Measurements from ENCODE around the gene SURF4.
"Not testable (repeated sequence)": the region's sequence is repeated elsewhere in the genome, so short reads cannot be mapped to it uniquely, and the experiment has no call there.

SURF4 gene

GRCh38 chr9:133331641-133332380 lies 44.0 kb downstream of the SURF4 start:
- Histone ChIP-seq H3K36me3 (ENCODE audit: control insufficient read depth, insufficient read depth, low read length) (peaks cover 52% of the 10 kb centered on the region), H3K27me3 (ENCODE audit: control insufficient read depth, insufficient read depth, low read length) (no peaks in the 10 kb centered on the region), H3K27ac (ENCODE audit: low read depth, low read length) (no peak overlapping the region), H3K4me3 (ENCODE audit: low read depth, low read length) (no peak overlapping the region), H3K4me1 (ENCODE audit: control insufficient read depth, insufficient read depth, low read length) (peaks cover 17% of the 10 kb centered on the region), H3K9me3 (ENCODE audit: control insufficient read depth, insufficient read depth, low read depth, low read length) (no peaks in the 10 kb centered on the region), H3K9ac (ENCODE audit: low read length) (no peak overlapping the region)

GRCh38 chr9:133331221-133331620 lies 44.6 kb downstream of the SURF4 start:
- no peak overlapping the region for H3K9ac ChIP-seq (ENCODE audit: low read length)
- H3K9me3 ChIP-seq (ENCODE audit: control insufficient read depth, insufficient read depth, low read depth, low read length): no peaks in the 10 kb centered on the region
- no peak overlapping the region for H3K27ac ChIP-seq (ENCODE audit: low read depth, low read length)
- no peaks in the 10 kb centered on the region for H3K27me3 ChIP-seq (ENCODE audit: control insufficient read depth, insufficient read depth, low read length)
- H3K4me3 ChIP-seq (ENCODE audit: low read depth, low read length): no peak overlapping the region
- peaks cover 52% of the 10 kb centered on the region for H3K36me3 ChIP-seq (ENCODE audit: control insufficient read depth, insufficient read depth, low read length)
- peaks cover 14% of the 10 kb centered on the region for H3K4me1 ChIP-seq (ENCODE audit: control insufficient read depth, insufficient read depth, low read length)

- H3K27ac ChIP-seq (ENCODE audit: low read depth, low read length); H3K9ac ChIP-seq (ENCODE audit: low read length); H3K9me3 ChIP-seq (ENCODE audit: control insufficient read depth, insufficient read depth, low read depth, low read length); H3K27me3 ChIP-seq (ENCODE audit: control insufficient read depth, insufficient read depth, low read length); H3K4me3 ChIP-seq (ENCODE audit: low read depth, low read length): not testable (repeated sequence)
- Histone ChIP-seq H3K36me3 (ENCODE audit: control insufficient read depth, insufficient read depth, low read length) (peaks cover 48% of the 10 kb centered on the region), H3K4me1 (ENCODE audit: control insufficient read depth, insufficient read depth, low read length) (peaks cover 11% of the 10 kb centered on the region)
Observed at GRCh38 chr9:133329306-133330156, 46.3 kb downstream of the SURF4 start.

DNA sequence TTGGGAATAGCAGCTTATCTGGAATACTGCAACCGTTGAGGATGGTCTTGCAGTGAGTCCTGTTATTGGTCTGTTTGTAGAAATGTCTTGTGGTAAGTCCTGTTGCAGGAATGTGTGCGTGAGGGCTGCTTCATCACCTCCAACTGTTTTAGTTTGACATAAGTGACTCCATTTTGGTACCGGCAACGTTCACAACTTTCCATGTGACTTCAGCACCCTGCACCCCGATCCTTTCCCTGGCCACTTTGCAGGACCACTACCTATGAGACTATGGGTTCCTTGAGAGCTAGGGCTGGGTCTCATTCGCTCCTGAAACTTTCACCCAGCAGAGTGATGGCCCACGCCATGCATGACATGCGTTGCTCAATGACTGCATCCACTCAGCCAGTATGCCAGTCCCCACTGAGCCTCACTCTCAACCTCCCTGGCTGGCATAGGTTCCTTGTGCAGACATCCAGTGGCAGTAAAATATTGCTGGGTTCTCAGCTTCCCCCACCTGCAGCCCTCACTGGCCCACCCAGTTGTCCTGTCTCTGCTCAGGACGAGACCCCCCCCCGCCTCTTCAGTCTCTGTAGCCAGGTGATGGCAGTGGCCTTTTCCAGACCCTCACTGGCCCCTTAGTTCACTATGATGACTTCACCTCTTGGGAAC lies 47.9 kb downstream of the SURF4 start:
- no peaks in the 10 kb centered on the region for H3K27me3 ChIP-seq (ENCODE audit: control insufficient read depth, insufficient read depth, low read length)
- no peak overlapping the region for H3K27ac ChIP-seq (ENCODE audit: low read depth, low read length)
- no peak overlapping the region for H3K9ac ChIP-seq (ENCODE audit: low read length)

GRCh38 chr9:133327021-133327420 lies 48.8 kb downstream of the SURF4 start:
- H3K9ac ChIP-seq (ENCODE audit: low read length); H3K27ac ChIP-seq (ENCODE audit: low read depth, low read length); H3K27me3 ChIP-seq (ENCODE audit: control insufficient read depth, insufficient read depth, low read length); H3K4me1 ChIP-seq (ENCODE audit: control insufficient read depth, insufficient read depth, low read length); H3K4me3 ChIP-seq (ENCODE audit: low read depth, low read length): not testable (repeated sequence)
- peaks cover 14% of the 10 kb centered on the region for H3K9me3 ChIP-seq (ENCODE audit: control insufficient read depth, insufficient read depth, low read depth, low read length)
- peaks cover 23% of the 10 kb centered on the region for H3K36me3 ChIP-seq (ENCODE audit: control insufficient read depth, insufficient read depth, low read length)

More for the DNA sequence above, 47.9 kb downstream of the SURF4 start:
- Histone ChIP-seq H3K4me1 (ENCODE audit: control insufficient read depth, insufficient read depth, low read length) (no peaks in the 10 kb centered on the region), H3K4me3 (ENCODE audit: low read depth, low read length) (no peak overlapping the region), H3K9me3 (ENCODE audit: control insufficient read depth, insufficient read depth, low read depth, low read length) (peaks cover 14% of the 10 kb centered on the region), H3K36me3 (ENCODE audit: control insufficient read depth, insufficient read depth, low read length) (peaks cover 33% of the 10 kb centered on the region)

GRCh38 chr9:133323991-133324703 lies 51.7 kb downstream of the SURF4 start:
- Histone ChIP-seq H3K9me3 (ENCODE audit: control insufficient read depth, insufficient read depth, low read depth, low read length) (peaks cover 14% of the 10 kb centered on the region), H3K27ac (ENCODE audit: low read depth, low read length) (no peak overlapping the region), H3K4me3 (ENCODE audit: low read depth, low read length) (no peak overlapping the region), H3K9ac (ENCODE audit: low read length) (no peak overlapping the region), H3K27me3 (ENCODE audit: control insufficient read depth, insufficient read depth, low read length) (no peaks in the 10 kb centered on the region), H3K4me1 (ENCODE audit: control insufficient read depth, insufficient read depth, low read length) (no peaks in the 10 kb centered on the region), H3K36me3 (ENCODE audit: control insufficient read depth, insufficient read depth, low read length) (no peaks in the 10 kb centered on the region)

- Histone ChIP-seq H3K36me3 (ENCODE audit: control insufficient read depth, insufficient read depth, low read length) (no peaks in the 10 kb centered on the region), H3K27ac (ENCODE audit: low read depth, low read length) (no peak overlapping the region), H3K4me3 (ENCODE audit: low read depth, low read length) (no peak overlapping the region), H3K9me3 (ENCODE audit: control insufficient read depth, insufficient read depth, low read depth, low read length) (peaks cover 14% of the 10 kb centered on the region), H3K4me1 (ENCODE audit: control insufficient read depth, insufficient read depth, low read length) (no peaks in the 10 kb centered on the region), H3K27me3 (ENCODE audit: control insufficient read depth, insufficient read depth, low read length) (no peaks in the 10 kb centered on the region), H3K9ac (ENCODE audit: low read length) (no peak overlapping the region)
Observed at GRCh38 chr9:133323211-133323610, 52.6 kb downstream of the SURF4 start.

- no peaks in the 10 kb centered on the region for H3K27me3 ChIP-seq (ENCODE audit: control insufficient read depth, insufficient read depth, low read length)
- no peak overlapping the region for H3K4me3 ChIP-seq (ENCODE audit: low read depth, low read length)
- H3K9me3 ChIP-seq (ENCODE audit: control insufficient read depth, insufficient read depth, low read depth, low read length): peaks cover 14% of the 10 kb centered on the region
- H3K9ac ChIP-seq (ENCODE audit: low read length): no peak overlapping the region
- no peak overlapping the region for H3K27ac ChIP-seq (ENCODE audit: low read depth, low read length)
- H3K4me1 ChIP-seq (ENCODE audit: control insufficient read depth, insufficient read depth, low read length): no peaks in the 10 kb centered on the region
- H3K36me3 ChIP-seq (ENCODE audit: control insufficient read depth, insufficient read depth, low read length): no peaks in the 10 kb centered on the region
Observed at GRCh38 chr9:133322701-133323100, 53.2 kb downstream of the SURF4 start.

- H3K27me3 ChIP-seq (ENCODE audit: control insufficient read depth, insufficient read depth, low read length): no peaks in the 10 kb centered on the region
- no peak overlapping the region for H3K27ac ChIP-seq (ENCODE audit: low read depth, low read length)
- H3K9ac ChIP-seq (ENCODE audit: low read length): no peak overlapping the region
- no peaks in the 10 kb centered on the region for H3K36me3 ChIP-seq (ENCODE audit: control insufficient read depth, insufficient read depth, low read length)
- H3K4me3 ChIP-seq (ENCODE audit: low read depth, low read length): no peak overlapping the region
- no peaks in the 10 kb centered on the region for H3K4me1 ChIP-seq (ENCODE audit: control insufficient read depth, insufficient read depth, low read length)
- H3K9me3 ChIP-seq (ENCODE audit: control insufficient read depth, insufficient read depth, low read depth, low read length): peaks cover 14% of the 10 kb centered on the region
Observed at GRCh38 chr9:133321411-133321935, 54.4 kb downstream of the SURF4 start.

DNA sequence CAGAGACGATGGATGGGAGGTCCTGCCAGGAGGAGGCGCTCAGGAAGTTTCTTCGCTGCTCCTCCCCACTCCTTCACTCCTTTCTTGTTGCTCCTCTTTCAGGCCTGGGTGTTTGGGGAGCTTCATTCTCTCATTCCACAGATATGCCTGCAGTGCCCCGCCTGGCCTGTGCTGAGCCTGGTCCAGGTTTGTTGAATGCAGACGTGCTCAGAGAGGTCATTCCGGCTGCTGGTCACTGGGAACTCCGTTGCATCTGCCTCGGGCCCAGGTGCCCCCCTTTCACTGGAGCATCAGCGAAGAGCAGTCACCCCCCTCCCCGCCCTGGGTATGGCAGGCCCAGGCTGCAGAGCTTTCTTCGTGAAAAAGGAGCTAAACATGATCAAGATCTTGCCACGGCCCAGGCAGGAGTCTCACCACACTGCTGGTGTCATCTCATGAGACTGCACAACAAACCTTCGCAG lies 55.4 kb downstream of the SURF4 start:
- no peak overlapping the region for H3K9ac ChIP-seq (ENCODE audit: low read length)
- no peak overlapping the region for H3K27ac ChIP-seq (ENCODE audit: low read depth, low read length)
- H3K9me3 ChIP-seq (ENCODE audit: control insufficient read depth, insufficient read depth, low read depth, low read length): peaks cover 14% of the 10 kb centered on the region
- no peak overlapping the region for H3K4me3 ChIP-seq (ENCODE audit: low read depth, low read length)
- no peaks in the 10 kb centered on the region for H3K27me3 ChIP-seq (ENCODE audit: control insufficient read depth, insufficient read depth, low read length)
- no peaks in the 10 kb centered on the region for H3K4me1 ChIP-seq (ENCODE audit: control insufficient read depth, insufficient read depth, low read length)
- H3K36me3 ChIP-seq (ENCODE audit: control insufficient read depth, insufficient read depth, low read length): no peaks in the 10 kb centered on the region

All from HUES6 (cell line).